ENCODE results near the gene PCDHGA3. TPM values are rescaled to one million over a fixed set of nuclear protein-coding genes. Genes with fewer than 3 reads are reported as not detected.
"Not testable (repeated sequence)": the region's sequence is repeated elsewhere in the genome, so short reads cannot be mapped to it uniquely, and the experiment has no call there.

The PCDHGA3 gene
- 0.41 TPM for polyA plus RNA-seq (2013)

GRCh38 chr5:141343242-141343952, at the start of gene PCDHGA3:
Gene PCDHGA3, plus strand, starts transcription at chr5:141343829. Its CDS starts 205 bp downstream, at chr5:141344034.
- DNase-seq, result peak in 2 of 3 donors; percentile 66 to 76
- Histone ChIP-seq H3K9me3 (ENCODE audit: control extremely low read depth in 1 of 5, control insufficient read depth in 4 of 5, insufficient read depth in 2 of 5, low read depth in 1 of 5, low read length in 4 of 5) (peaks cover 12 to 64% (median 42%) of the 10 kb centered on the region in 5 experiments), H3K27ac (ENCODE audit: insufficient read depth in 1 of 2, low read depth in 1 of 2, low read length in 2 of 2, poor library complexity in 1 of 2, severe bottlenecking in 2 of 2) (no peak within 1 kb of the TSS), H3K4me1 (ENCODE audit: control extremely low read depth in 1 of 4, control insufficient read depth in 4 of 4, insufficient read depth in 4 of 4, low read length in 3 of 4) (no peaks in the 10 kb centered on the region), H3K4me3 (ENCODE audit: control insufficient read depth in 1 of 7, extremely low read depth in 1 of 7, insufficient read depth in 4 of 7, low read depth in 2 of 7, low read length in 6 of 7) (peak within 1 kb of the TSS in 4 of 7 experiments; percentile 6 to 51 (median 10)), H3K36me3 (ENCODE audit: control insufficient read depth in 4 of 4, insufficient read depth in 4 of 4, low read length in 3 of 4) (peaks cover 0 to 9% (median 0%) of the 10 kb centered on the region in 4 experiments), H3K27me3 (replicated peaks in 2 of 5; ENCODE audit: control insufficient read depth in 4 of 5, insufficient read depth in 5 of 5, low read length in 4 of 5) (peaks cover 13 to 83% (median 27%) of the 10 kb centered on the region in 5 experiments)
- POLR2A ChIA-PET, result no interaction called here
- CTCF ChIA-PET, result interaction anchor here (0.7 to 2.6 kb wide), 6 partner anchors 9 to 73 kb away, joined by 3 to 7 read pairs (median 4); partner anchors contain the start of genes PCDHGA1, PCDHGA4 and TAF7
- WGBS (ENCODE audit: insufficient coverage), result 2% methylated on average over 6 of the region's 9 CpGs

GRCh38 chr5:141298376-141298775, 45.3 kb upstream of the PCDHGA3 start:
- CTCF ChIA-PET, result interaction anchor here (0.7 kb wide), 1 partner anchor 100 kb away, joined by 3 read pairs; no protein-coding TSS in a partner anchor

GRCh38 chr5:141303756-141304155, 39.9 kb upstream of the PCDHGA3 start, which contains the start of gene SLC25A2:
Gene SLC25A2, minus strand, starts transcription at chr5:141304049. Its CDS starts 184 bp downstream, at chr5:141303865.
- no peak within 1 kb of the TSS for H3K4me3 ChIP-seq (ENCODE audit: control insufficient read depth in 1 of 7, extremely low read depth in 1 of 7, insufficient read depth in 4 of 7, low read depth in 2 of 7, low read length in 6 of 7)
- peaks cover 10 to 81% (median 58%) of the 10 kb centered on the region in 5 experiments for H3K9me3 ChIP-seq (ENCODE audit: control extremely low read depth in 1 of 5, control insufficient read depth in 4 of 5, insufficient read depth in 2 of 5, low read depth in 1 of 5, low read length in 4 of 5)
- POLR2A ChIA-PET, result no interaction called here
- 68% methylated on average over 27 of the region's 36 CpGs for WGBS (ENCODE audit: insufficient coverage)
- H3K27ac ChIP-seq (ENCODE audit: insufficient read depth in 1 of 2, low read depth in 1 of 2, low read length in 2 of 2, poor library complexity in 1 of 2, severe bottlenecking in 2 of 2), result no peak within 1 kb of the TSS
- H3K27me3 ChIP-seq (replicated peaks in 2 of 5; ENCODE audit: control insufficient read depth in 4 of 5, insufficient read depth in 5 of 5, low read length in 4 of 5), result no peaks in the 10 kb centered on the region
- DNase-seq, result no peak
- CTCF ChIA-PET, result no interaction called here
- no peaks in the 10 kb centered on the region for H3K4me1 ChIP-seq (ENCODE audit: control extremely low read depth in 1 of 4, control insufficient read depth in 4 of 4, insufficient read depth in 4 of 4, low read length in 3 of 4)
- H3K36me3 ChIP-seq (ENCODE audit: control insufficient read depth in 4 of 4, insufficient read depth in 4 of 4, low read length in 3 of 4), result peaks cover 0 to 2% (median 0%) of the 10 kb centered on the region in 4 experiments

More at GRCh38 chr5:141298376-141298775, 45.3 kb upstream of the PCDHGA3 start:
- Histone ChIP-seq H3K9me3 (ENCODE audit: control extremely low read depth in 1 of 5, control insufficient read depth in 4 of 5, insufficient read depth in 2 of 5, low read depth in 1 of 5, low read length in 4 of 5) (peaks cover 12 to 86% (median 45%) of the 10 kb centered on the region in 5 experiments), H3K36me3 (ENCODE audit: control insufficient read depth in 4 of 4, insufficient read depth in 4 of 4, low read length in 3 of 4) (peaks cover 0 to 3% (median 0%) of the 10 kb centered on the region in 4 experiments), H3K4me3 (ENCODE audit: control insufficient read depth in 1 of 7, extremely low read depth in 1 of 7, insufficient read depth in 4 of 7, low read depth in 2 of 7, low read length in 6 of 7) (no peak overlapping the region), H3K27me3 (replicated peaks in 2 of 5; ENCODE audit: control insufficient read depth in 4 of 5, insufficient read depth in 5 of 5, low read length in 4 of 5) (no peaks in the 10 kb centered on the region), H3K4me1 (ENCODE audit: control extremely low read depth in 1 of 4, control insufficient read depth in 4 of 4, insufficient read depth in 4 of 4, low read length in 3 of 4) (no peaks in the 10 kb centered on the region), H3K27ac (ENCODE audit: insufficient read depth in 1 of 2, low read depth in 1 of 2, low read length in 2 of 2, poor library complexity in 1 of 2, severe bottlenecking in 2 of 2) (no peak overlapping the region)
- POLR2A ChIA-PET, result no interaction called here
- WGBS (ENCODE audit: insufficient coverage), result 90% methylated on average over 4 of the region's 4 CpGs
- DNase-seq, result no peak

GRCh38 chr5:141306630-141307029, 37.0 kb upstream of the PCDHGA3 start:
- POLR2A ChIA-PET, result no interaction called here
- Histone ChIP-seq H3K4me1 (ENCODE audit: control extremely low read depth in 1 of 4, control insufficient read depth in 4 of 4, insufficient read depth in 4 of 4, low read length in 3 of 4) (no peaks in the 10 kb centered on the region), H3K27me3 (replicated peaks in 2 of 5; ENCODE audit: control insufficient read depth in 4 of 5, insufficient read depth in 5 of 5, low read length in 4 of 5) (no peaks in the 10 kb centered on the region), H3K4me3 (ENCODE audit: control insufficient read depth in 1 of 7, extremely low read depth in 1 of 7, insufficient read depth in 4 of 7, low read depth in 2 of 7, low read length in 6 of 7) (peak overlapping the region in 1 of 7 experiments; percentile 6), H3K36me3 (ENCODE audit: control insufficient read depth in 4 of 4, insufficient read depth in 4 of 4, low read length in 3 of 4) (peaks cover 0 to 2% (median under 1%) of the 10 kb centered on the region in 4 experiments), H3K9me3 (ENCODE audit: control extremely low read depth in 1 of 5, control insufficient read depth in 4 of 5, insufficient read depth in 2 of 5, low read depth in 1 of 5, low read length in 4 of 5) (peaks cover 5 to 69% (median 59%) of the 10 kb centered on the region in 5 experiments), H3K27ac (ENCODE audit: insufficient read depth in 1 of 2, low read depth in 1 of 2, low read length in 2 of 2, poor library complexity in 1 of 2, severe bottlenecking in 2 of 2) (no peak overlapping the region)
- WGBS (ENCODE audit: insufficient coverage), result no CpG with 5 or more reads among the region's 1 CpG
- CTCF ChIA-PET, result no interaction called here
- no peak for DNase-seq

GRCh38 chr5:141313711-141314110, 29.9 kb upstream of the PCDHGA3 start:
- no peaks in the 10 kb centered on the region for H3K4me1 ChIP-seq (ENCODE audit: control extremely low read depth in 1 of 4, control insufficient read depth in 4 of 4, insufficient read depth in 4 of 4, low read length in 3 of 4)
- H3K27me3 ChIP-seq (replicated peaks in 2 of 5; ENCODE audit: control insufficient read depth in 4 of 5, insufficient read depth in 5 of 5, low read length in 4 of 5), result no peaks in the 10 kb centered on the region
- no peak overlapping the region for H3K4me3 ChIP-seq (ENCODE audit: control insufficient read depth in 1 of 7, extremely low read depth in 1 of 7, insufficient read depth in 4 of 7, low read depth in 2 of 7, low read length in 6 of 7)
- ChIA-PET POLR2A (no interaction called here), CTCF (no interaction called here)
- H3K27ac ChIP-seq (ENCODE audit: insufficient read depth in 1 of 2, low read depth in 1 of 2, low read length in 2 of 2, poor library complexity in 1 of 2, severe bottlenecking in 2 of 2), result no peak overlapping the region
- peaks cover 20 to 71% (median 49%) of the 10 kb centered on the region in 5 experiments for H3K9me3 ChIP-seq (ENCODE audit: control extremely low read depth in 1 of 5, control insufficient read depth in 4 of 5, insufficient read depth in 2 of 5, low read depth in 1 of 5, low read length in 4 of 5)
- H3K36me3 ChIP-seq (ENCODE audit: control insufficient read depth in 4 of 4, insufficient read depth in 4 of 4, low read length in 3 of 4), result peaks cover 10 to 30% (median 14%) of the 10 kb centered on the region in 4 experiments
- DNase-seq, result no peak

- H3K4me3 ChIP-seq (ENCODE audit: control insufficient read depth in 1 of 7, extremely low read depth in 1 of 7, insufficient read depth in 4 of 7, low read depth in 2 of 7, low read length in 6 of 7); POLR2A ChIA-PET; H3K4me1 ChIP-seq (ENCODE audit: control extremely low read depth in 1 of 4, control insufficient read depth in 4 of 4, insufficient read depth in 4 of 4, low read length in 3 of 4); DNase-seq; H3K27ac ChIP-seq (ENCODE audit: insufficient read depth in 1 of 2, low read depth in 1 of 2, low read length in 2 of 2, poor library complexity in 1 of 2, severe bottlenecking in 2 of 2); H3K27me3 ChIP-seq (replicated peaks in 2 of 5; ENCODE audit: control insufficient read depth in 4 of 5, insufficient read depth in 5 of 5, low read length in 4 of 5): not testable (repeated sequence)
- peaks cover 11 to 41% (median 24%) of the 10 kb centered on the region in 4 experiments for H3K36me3 ChIP-seq (ENCODE audit: control insufficient read depth in 4 of 4, insufficient read depth in 4 of 4, low read length in 3 of 4)
- WGBS (ENCODE audit: insufficient coverage), result 100% methylated on average over 2 of the region's 4 CpGs
- peaks cover 23 to 75% (median 51%) of the 10 kb centered on the region in 5 experiments for H3K9me3 ChIP-seq (ENCODE audit: control extremely low read depth in 1 of 5, control insufficient read depth in 4 of 5, insufficient read depth in 2 of 5, low read depth in 1 of 5, low read length in 4 of 5)
- CTCF ChIA-PET, result interaction anchor here (1.4 kb wide), 1 partner anchor 11 kb away, joined by 4 read pairs; no protein-coding TSS in a partner anchor
Observed at GRCh38 chr5:141316963-141317362, 26.7 kb upstream of the PCDHGA3 start.

- peaks cover 11 to 38% (median 24%) of the 10 kb centered on the region in 4 experiments for H3K36me3 ChIP-seq (ENCODE audit: control insufficient read depth in 4 of 4, insufficient read depth in 4 of 4, low read length in 3 of 4)
- no peaks in the 10 kb centered on the region for H3K27me3 ChIP-seq (replicated peaks in 2 of 5; ENCODE audit: control insufficient read depth in 4 of 5, insufficient read depth in 5 of 5, low read length in 4 of 5)
- POLR2A ChIA-PET, result no interaction called here
- DNase-seq, result no peak
- H3K27ac ChIP-seq (ENCODE audit: insufficient read depth in 1 of 2, low read depth in 1 of 2, low read length in 2 of 2, poor library complexity in 1 of 2, severe bottlenecking in 2 of 2), result no peak overlapping the region
- 98% methylated on average over 6 of the region's 6 CpGs for WGBS (ENCODE audit: insufficient coverage)
- H3K4me1 ChIP-seq (ENCODE audit: control extremely low read depth in 1 of 4, control insufficient read depth in 4 of 4, insufficient read depth in 4 of 4, low read length in 3 of 4), result peaks cover 0 to 5% (median 0%) of the 10 kb centered on the region in 4 experiments
- CTCF ChIA-PET, result interaction anchor here (1.2 to 3.5 kb wide), 12 partner anchors 15 to 245 kb away, joined by 3 to 12 read pairs (median 6); partner anchors contain the start of genes PCDHGA10, PCDHGA11, PCDHGA12 and PCDHGA2
- H3K9me3 ChIP-seq (ENCODE audit: control extremely low read depth in 1 of 5, control insufficient read depth in 4 of 5, insufficient read depth in 2 of 5, low read depth in 1 of 5, low read length in 4 of 5), result peaks cover 20 to 72% (median 45%) of the 10 kb centered on the region in 5 experiments
- H3K4me3 ChIP-seq (ENCODE audit: control insufficient read depth in 1 of 7, extremely low read depth in 1 of 7, insufficient read depth in 4 of 7, low read depth in 2 of 7, low read length in 6 of 7), result peak overlapping the region in 1 of 7 experiments; percentile 19
Observed at GRCh38 chr5:141319202-141319601, 24.4 kb upstream of the PCDHGA3 start.

Data from common myeloid progenitor, CD34-positive (primary cell).